Neuronal stem cell (in vitro differentiated cells): ENCODE results near the gene ZNF804A.

Experiments
- DNase-seq: peaks from one replicate; pipeline ENCODE4 v3.0.0-alpha.2; 2013; ENCODE audit warnings: low spot score
- H2AFZ ChIP-seq: one replicate; pipeline ENCODE4 v1.6.1; 2013; ENCODE audit warnings: mild to moderate bottlenecking, low read length, inconsistent platforms
- H2AK5ac ChIP-seq: 2 replicates; pipeline ENCODE4 v1.6.1; 2013; ENCODE audit warnings: low read depth, mild to moderate bottlenecking, inconsistent platforms, low read length, moderate library complexity, mixed read lengths
- H2BK120ac ChIP-seq: 2 replicates; pipeline ENCODE4 v1.6.1; 2013; ENCODE audit warnings: low read depth, mild to moderate bottlenecking, inconsistent platforms, low read length, moderate library complexity, mixed read lengths
- H2BK12ac ChIP-seq: one replicate; pipeline ENCODE4 v1.6.1; 2013; ENCODE audit warnings: low read length, inconsistent platforms
- H2BK15ac ChIP-seq: 2 replicates; pipeline ENCODE4 v1.6.1; 2013; ENCODE audit warnings: mild to moderate bottlenecking, low read length, inconsistent platforms, mixed read lengths
- H2BK5ac ChIP-seq: one replicate; pipeline ENCODE4 v1.6.1; 2013; ENCODE audit warnings: inconsistent platforms, mild to moderate bottlenecking, low read length, moderate library complexity
- H3K14ac ChIP-seq: one replicate; pipeline ENCODE4 v1.6.1; 2013; ENCODE audit warnings: low read length, inconsistent platforms
- H3K18ac ChIP-seq: 2 replicates; pipeline ENCODE4 v1.6.1; 2013; ENCODE audit warnings: low read length, inconsistent platforms
- H3K23ac ChIP-seq: 2 replicates; pipeline ENCODE4 v1.6.1; 2013; ENCODE audit warnings: low read depth, mild to moderate bottlenecking, mixed read lengths, low read length, inconsistent platforms; ENCODE audit not compliant: poor library complexity
- H3K27ac ChIP-seq: replicated peaks from 3 replicates; pipeline ENCODE4 v1.5.1; 2013; ENCODE audit warnings: low read length, inconsistent platforms
- H3K27me3 ChIP-seq, 3 experiments: 2 replicates each; pipeline ENCODE4 v1.6.1; 2013; ENCODE audit warnings: low read length in 3 of 3, mild to moderate bottlenecking in 2 of 3, inconsistent platforms in 1 of 3, low read depth in 1 of 3, mixed read lengths in 1 of 3, moderate library complexity in 1 of 3; ENCODE audit not compliant: control insufficient read depth in 3 of 3, insufficient read depth in 3 of 3
- H3K36me3 ChIP-seq, 2 donors: replicated peaks in 1 of 2; 2 replicates each; pipeline ENCODE4 v1.6.1; 2013; ENCODE audit warnings: low read length in 2 of 2; ENCODE audit not compliant: control insufficient read depth in 2 of 2, insufficient read depth in 2 of 2
- H3K4ac ChIP-seq: 2 replicates; pipeline ENCODE4 v1.6.1; 2013; ENCODE audit warnings: inconsistent platforms, mild to moderate bottlenecking, low read length, moderate library complexity
- H3K4me1 ChIP-seq, 2 donors: 1 replicate in 1 of 2; 2 replicates in 1 of 2; pipeline ENCODE4 v1.6.1; 2013; ENCODE audit warnings: low read length in 2 of 2, low read depth in 1 of 2; ENCODE audit not compliant: control insufficient read depth in 2 of 2, insufficient read depth in 1 of 2
- H3K4me2 ChIP-seq: one replicate; pipeline ENCODE4 v1.6.1; 2013; ENCODE audit warnings: mild to moderate bottlenecking, low read length, inconsistent platforms; ENCODE audit not compliant: insufficient read depth, poor library complexity, severe bottlenecking
- H3K4me3 ChIP-seq, 2 donors: 2 replicates each; pipeline ENCODE4 v1.5.1; 2013; ENCODE audit warnings: low read length in 2 of 2, mild to moderate bottlenecking in 2 of 2, inconsistent platforms in 1 of 2, moderate library complexity in 1 of 2
- H3K79me1 ChIP-seq: one replicate; pipeline ENCODE4 v1.6.1; 2013; ENCODE audit warnings: low read depth, mild to moderate bottlenecking, inconsistent platforms, low read length, moderate library complexity
- H3K9ac ChIP-seq: one replicate; pipeline ENCODE4 v1.6.1; 2013; ENCODE audit warnings: mild to moderate bottlenecking, low read depth, low read length, inconsistent platforms; ENCODE audit not compliant: poor library complexity
- H3K9me3 ChIP-seq, 2 donors: replicated peaks in 1 of 2; 2 replicates each; pipeline versions ENCODE3 to v1.6.1; 2013; ENCODE audit warnings: low read length in 2 of 2, mild to moderate bottlenecking in 2 of 2, inconsistent platforms in 1 of 2, low read depth in 1 of 2, mixed read lengths in 1 of 2, moderate library complexity in 1 of 2; ENCODE audit not compliant: control insufficient read depth in 2 of 2, insufficient read depth in 1 of 2
- H4K8ac ChIP-seq: one replicate; pipeline ENCODE4 v1.6.1; 2013; ENCODE audit warnings: low read depth, mild to moderate bottlenecking, inconsistent platforms, low read length, moderate library complexity
- H4K91ac ChIP-seq: one replicate; pipeline ENCODE4 v1.6.1; 2013; ENCODE audit warnings: low read length, low read depth, mild to moderate bottlenecking, inconsistent platforms; ENCODE audit not compliant: poor library complexity
- WGBS, 2 donors: extraction: QIAGEN DNeasy Blood & Tissue Kit; methylation state at CpG; one replicate each; pipeline ENCODE4 v1.1.7; 2013; ENCODE audit warnings: missing lambda C conversion rate in 2 of 2, mixed read lengths in 1 of 2; ENCODE audit not compliant: insufficient read length in 2 of 2, insufficient replicate concordance in 1 of 2; ENCODE audit errors: extremely low coverage in 2 of 2; 5-methylcytosine and 5-hydroxymethylcytosine counted together

Gene ZNF804A

GRCh38 chr2:184906709-184907108 is 308.4 kb downstream of the ZNF804A start:
- Histone ChIP-seq H3K4me2 (no peak overlapping the region), H3K14ac (no peak overlapping the region), H2AFZ (no peak overlapping the region), H2BK12ac (no peak overlapping the region), H2BK5ac (no peak overlapping the region), H2BK120ac (no peak overlapping the region), H3K4me1 (peaks cover 0 to 3% of the 10 kb centered on the region in 2 donors), H3K23ac (no peak overlapping the region), H4K8ac (no peak overlapping the region), H3K4me3 (no peak overlapping the region), H3K9ac (no peak overlapping the region), H3K4ac (no peak overlapping the region), H2AK5ac (no peak overlapping the region), H3K18ac (no peak overlapping the region), H3K79me1 (no peaks in the 10 kb centered on the region), H3K27ac (no peak overlapping the region), H4K91ac (no peak overlapping the region), H3K9me3 (no peaks in the 10 kb centered on the region), H3K27me3 (no peaks in the 10 kb centered on the region), H2BK15ac (no peak overlapping the region), H3K36me3 (no peaks in the 10 kb centered on the region)
- DNase-seq: no peak
- WGBS, 2 donors: no CpG with 5 or more reads among the region's 1 CpG

- no peak overlapping the region for H3K4me2 ChIP-seq
- H3K27ac ChIP-seq: no peak overlapping the region
- H2AK5ac ChIP-seq: no peak overlapping the region
- H2BK5ac ChIP-seq: no peak overlapping the region
- H2BK12ac ChIP-seq: no peak overlapping the region
- no peak overlapping the region for H3K4me3 ChIP-seq
- no peak overlapping the region for H3K18ac ChIP-seq
- H3K9ac ChIP-seq: no peak overlapping the region
- no peak for DNase-seq
- H3K9me3 ChIP-seq: no peaks in the 10 kb centered on the region
- H2AFZ ChIP-seq: no peak overlapping the region
- no peaks in the 10 kb centered on the region for H3K27me3 ChIP-seq
- H3K4me1 ChIP-seq: peaks cover 0 to 3% of the 10 kb centered on the region in 2 donors
- H3K4ac ChIP-seq: no peak overlapping the region
- H3K36me3 ChIP-seq: no peaks in the 10 kb centered on the region
- H4K8ac ChIP-seq: no peak overlapping the region
- H2BK15ac ChIP-seq: no peak overlapping the region
- H4K91ac ChIP-seq: no peak overlapping the region
- no peak overlapping the region for H3K14ac ChIP-seq
- WGBS, 2 donors: no CpG with 5 or more reads among the region's 1 CpG
- no peak overlapping the region for H3K23ac ChIP-seq
- H3K79me1 ChIP-seq: no peaks in the 10 kb centered on the region
- no peak overlapping the region for H2BK120ac ChIP-seq
These were observed 310.6 kb downstream of the ZNF804A start for GRCh38 chr2:184908966-184909365.

GRCh38 chr2:184920451-184920965 is 322.2 kb downstream of the ZNF804A start:
- Histone ChIP-seq H2BK12ac (no peak overlapping the region), H2BK120ac (no peak overlapping the region), H3K9me3 (no peaks in the 10 kb centered on the region), H2AK5ac (no peak overlapping the region), H3K14ac (no peak overlapping the region), H3K4me3 (no peak overlapping the region), H2AFZ (no peak overlapping the region), H3K27ac (no peak overlapping the region), H2BK15ac (no peak overlapping the region), H3K18ac (no peak overlapping the region), H2BK5ac (no peak overlapping the region), H3K9ac (no peak overlapping the region), H4K91ac (no peak overlapping the region), H3K36me3 (no peaks in the 10 kb centered on the region), H3K27me3 (no peaks in the 10 kb centered on the region), H4K8ac (no peak overlapping the region), H3K4me1 (no peaks in the 10 kb centered on the region), H3K23ac (no peak overlapping the region), H3K79me1 (no peaks in the 10 kb centered on the region), H3K4ac (no peak overlapping the region), H3K4me2 (no peak overlapping the region)
- DNase-seq: no peak
- WGBS, 2 donors: no CpG with 5 or more reads among the region's 3 CpGs

- Histone ChIP-seq H2BK12ac (no peak overlapping the region), H2BK120ac (no peak overlapping the region), H3K23ac (no peak overlapping the region), H2AFZ (no peak overlapping the region), H3K27ac (no peak overlapping the region), H2AK5ac (no peak overlapping the region), H4K8ac (no peak overlapping the region), H3K4me1 (no peaks in the 10 kb centered on the region), H3K36me3 (no peaks in the 10 kb centered on the region), H2BK5ac (no peak overlapping the region), H3K14ac (no peak overlapping the region), H3K4me3 (no peak overlapping the region), H3K9me3 (no peaks in the 10 kb centered on the region), H2BK15ac (no peak overlapping the region), H3K4me2 (no peak overlapping the region), H3K9ac (no peak overlapping the region), H4K91ac (no peak overlapping the region), H3K4ac (no peak overlapping the region), H3K18ac (no peak overlapping the region), H3K27me3 (no peaks in the 10 kb centered on the region), H3K79me1 (no peaks in the 10 kb centered on the region)
- no peak for DNase-seq
- no CpG with 5 or more reads among the region's 2 CpGs for WGBS, 2 donors
These were observed 323.3 kb downstream of the ZNF804A start for GRCh38 chr2:184921676-184922075.
